ENCODE results near the gene KRT37.

- TF ChIP-seq CTCF (IDR thresholded peaks at IDR 0.05 in 4 of 5, conservative IDR thresholded peaks at IDR 0.05 in 1 of 5), result no peak
- TF ChIP-seq POLR2A (IDR thresholded peaks at IDR 0.05), result no peak
Observed at GRCh38 chr17:41413353-41413957, 10.9 kb downstream of the KRT37 start.

All from gastrocnemius medialis (tissue), 4 donors.